Suprapubic skin (tissue), 4 donors: ENCODE measurements around the gene TMPRSS4. TPM values are rescaled to one million over a fixed set of nuclear protein-coding genes. Genes with fewer than 3 reads are reported as not detected.

Experiments
- DNase-seq, 2 donors: peaks; one replicate each; pipeline ENCODE4 v3.0.0-alpha.2; 2019; ENCODE audit warnings: low spot score in 2 of 2
- H3K27ac ChIP-seq: fragments of 200-600 bp; sonication (generic); one replicate; pipeline ENCODE4 v1.5.1; 2019
- H3K27me3 ChIP-seq: fragments of 200-600 bp; sonication (generic); one replicate; pipeline ENCODE4 v1.5.1; 2019
- H3K36me3 ChIP-seq: fragments of 200-600 bp; sonication (generic); one replicate; pipeline ENCODE4 v1.5.1; 2019
- H3K4me1 ChIP-seq: fragments of 200-600 bp; sonication (generic); one replicate; pipeline ENCODE4 v1.5.1; 2019
- H3K4me3 ChIP-seq: fragments of 200-600 bp; sonication (generic); one replicate; pipeline ENCODE4 v1.5.1; 2019; ENCODE audit warnings: mild to moderate bottlenecking
- H3K9me3 ChIP-seq: fragments of 200-600 bp; sonication (generic); one replicate; pipeline ENCODE4 v1.5.1; 2019
- EP300 ChIP-seq: sonication (generic); formaldehyde crosslinking; IDR thresholded peaks from one replicate; pipeline ENCODE4 v1.6.1; 2017; ENCODE audit warnings: antibody characterized with exemption
- POLR2A ChIP-seq, 2 donors: fragments of 450-650 bp; IDR thresholded peaks; one replicate each; pipeline ENCODE4 v1.6.1; 2017; ENCODE audit warnings: antibody characterized with exemption in 2 of 2, mild to moderate bottlenecking in 2 of 2, moderate library complexity in 2 of 2
- POLR2AphosphoS5 ChIP-seq, 3 donors: sonication (generic); formaldehyde crosslinking; IDR thresholded peaks; one replicate each; pipeline ENCODE4 v1.6.1; 2017; ENCODE audit warnings: antibody characterized with exemption in 3 of 3
- WGBS: methylation state at CpG from one replicate; pipeline ENCODE4 v1.1.5; 2018; 5-methylcytosine and 5-hydroxymethylcytosine counted together
- total RNA-seq, 4 donors: library from RNA; depleted of rRNA; stranded (reverse); fragments of >200 nt; gene quantifications; one replicate each; pipeline ENCODE4 v1.1.0, GENCODE V29; 2016
- TF ChIP-seq, protein P1 (sequence below), 2 donors: fragments of 200-600 bp in 1 of 2; fragments of 450-650 bp in 1 of 2; sonication (generic) in 1 of 2; IDR thresholded peaks; one replicate each; pipeline ENCODE4 v1.5.1; 2016 to 2019; ENCODE audit warnings: antibody characterized with exemption in 2 of 2, mild to moderate bottlenecking in 1 of 2, moderate library complexity in 1 of 2

The TMPRSS4 gene
- total RNA-seq, 4 donors from 2014 or later, result 1.6 to 17.0 (median 2.4) TPM

DNA sequence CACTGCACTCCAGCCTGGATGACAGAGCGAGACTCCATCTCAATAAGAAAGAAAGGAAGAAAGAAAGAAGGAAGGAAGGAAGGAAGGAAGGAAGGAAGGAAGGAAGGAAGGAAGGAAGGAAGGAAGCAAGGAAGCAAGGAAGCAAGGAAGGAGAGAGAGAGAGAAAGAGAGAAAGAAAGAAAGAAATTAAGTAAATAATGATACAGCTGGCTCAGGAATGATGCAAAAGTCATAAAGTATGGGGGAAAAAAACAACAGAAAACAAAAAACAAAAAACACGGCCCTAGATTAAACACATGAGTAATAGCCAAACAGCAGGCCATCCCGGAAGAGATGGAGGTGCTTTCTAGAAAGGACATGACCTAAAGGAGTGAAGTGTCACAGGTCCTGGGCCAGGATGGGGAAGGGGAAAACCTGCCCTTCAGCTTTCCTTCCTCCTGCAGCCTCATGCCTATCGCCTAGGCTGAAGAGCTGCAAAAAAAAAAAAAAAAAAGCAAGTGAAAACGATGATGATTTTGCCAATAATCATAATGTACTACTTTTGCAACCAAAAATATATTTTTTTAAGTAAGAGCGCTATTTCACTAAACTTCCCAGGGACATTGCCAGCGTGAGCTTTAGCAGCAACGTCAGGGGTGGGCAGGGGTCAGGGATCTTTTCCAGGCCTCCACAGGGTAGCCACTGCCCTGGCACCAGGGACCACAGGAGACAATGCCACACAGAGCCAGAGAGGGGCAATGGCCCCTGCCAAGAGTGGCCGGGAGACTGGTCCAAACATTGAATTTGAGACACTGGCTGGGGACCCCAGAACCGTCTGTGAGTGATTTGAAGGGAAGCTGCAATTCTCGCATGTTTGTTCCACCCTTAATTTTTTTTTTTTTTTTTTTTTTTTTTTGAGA, 28.2 kb upstream of the TMPRSS4 start:
- TF ChIP-seq POLR2AphosphoS5 (IDR thresholded peaks at IDR 0.05), result no peak
- TF ChIP-seq POLR2A (IDR thresholded peaks at IDR 0.05), result no peak
- no peak for TF ChIP-seq EP300
- TF ChIP-seq, protein P1, sequence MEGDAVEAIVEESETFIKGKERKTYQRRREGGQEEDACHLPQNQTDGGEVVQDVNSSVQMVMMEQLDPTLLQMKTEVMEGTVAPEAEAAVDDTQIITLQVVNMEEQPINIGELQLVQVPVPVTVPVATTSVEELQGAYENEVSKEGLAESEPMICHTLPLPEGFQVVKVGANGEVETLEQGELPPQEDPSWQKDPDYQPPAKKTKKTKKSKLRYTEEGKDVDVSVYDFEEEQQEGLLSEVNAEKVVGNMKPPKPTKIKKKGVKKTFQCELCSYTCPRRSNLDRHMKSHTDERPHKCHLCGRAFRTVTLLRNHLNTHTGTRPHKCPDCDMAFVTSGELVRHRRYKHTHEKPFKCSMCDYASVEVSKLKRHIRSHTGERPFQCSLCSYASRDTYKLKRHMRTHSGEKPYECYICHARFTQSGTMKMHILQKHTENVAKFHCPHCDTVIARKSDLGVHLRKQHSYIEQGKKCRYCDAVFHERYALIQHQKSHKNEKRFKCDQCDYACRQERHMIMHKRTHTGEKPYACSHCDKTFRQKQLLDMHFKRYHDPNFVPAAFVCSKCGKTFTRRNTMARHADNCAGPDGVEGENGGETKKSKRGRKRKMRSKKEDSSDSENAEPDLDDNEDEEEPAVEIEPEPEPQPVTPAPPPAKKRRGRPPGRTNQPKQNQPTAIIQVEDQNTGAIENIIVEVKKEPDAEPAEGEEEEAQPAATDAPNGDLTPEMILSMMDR (IDR thresholded peaks at IDR 0.05), result no peak
- Histone ChIP-seq H3K27me3 (no peaks in the 10 kb centered on the region), H3K4me1 (peaks cover 20% of the 10 kb centered on the region), H3K36me3 (no peaks in the 10 kb centered on the region), H3K4me3 (no peak overlapping the region), H3K9me3 (no peaks in the 10 kb centered on the region), H3K27ac (no peak overlapping the region)
- WGBS, result 63% methylated on average over 11 of the region's 11 CpGs
- DNase-seq, result peak in 1 of 2 donors; percentile 34

DNA sequence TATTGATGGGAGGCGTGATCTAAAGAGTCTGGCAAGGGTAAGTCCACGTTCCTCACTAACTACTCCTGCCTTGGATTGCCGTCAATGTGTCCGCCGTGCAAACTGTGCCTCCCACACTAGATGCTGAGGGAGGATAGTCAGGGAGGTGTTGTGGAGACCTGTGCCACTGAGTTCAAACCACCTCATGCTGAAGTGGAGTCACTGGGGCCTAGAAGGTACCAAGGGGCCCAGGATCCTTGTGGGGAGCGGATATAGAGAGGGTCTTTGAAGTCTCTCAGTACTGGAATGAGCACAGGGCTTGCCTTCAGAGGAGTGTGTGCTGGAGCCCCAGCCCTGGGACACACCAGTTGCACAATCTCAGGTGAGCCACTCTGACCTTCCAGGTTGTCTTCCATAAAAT, 27.1 kb upstream of the TMPRSS4 start:
- Histone ChIP-seq H3K27ac (no peak overlapping the region), H3K27me3 (no peaks in the 10 kb centered on the region), H3K4me1 (peaks cover 19% of the 10 kb centered on the region), H3K9me3 (no peaks in the 10 kb centered on the region), H3K4me3 (no peak overlapping the region), H3K36me3 (no peaks in the 10 kb centered on the region)
- DNase-seq, result peak in 1 of 2 donors; percentile 34
- TF ChIP-seq POLR2A (IDR thresholded peaks at IDR 0.05), result no peak
- TF ChIP-seq EP300, result no peak
- TF ChIP-seq, protein P1 (IDR thresholded peaks at IDR 0.05), result no peak
- 91% methylated on average over 6 of the region's 6 CpGs for WGBS

DNA sequence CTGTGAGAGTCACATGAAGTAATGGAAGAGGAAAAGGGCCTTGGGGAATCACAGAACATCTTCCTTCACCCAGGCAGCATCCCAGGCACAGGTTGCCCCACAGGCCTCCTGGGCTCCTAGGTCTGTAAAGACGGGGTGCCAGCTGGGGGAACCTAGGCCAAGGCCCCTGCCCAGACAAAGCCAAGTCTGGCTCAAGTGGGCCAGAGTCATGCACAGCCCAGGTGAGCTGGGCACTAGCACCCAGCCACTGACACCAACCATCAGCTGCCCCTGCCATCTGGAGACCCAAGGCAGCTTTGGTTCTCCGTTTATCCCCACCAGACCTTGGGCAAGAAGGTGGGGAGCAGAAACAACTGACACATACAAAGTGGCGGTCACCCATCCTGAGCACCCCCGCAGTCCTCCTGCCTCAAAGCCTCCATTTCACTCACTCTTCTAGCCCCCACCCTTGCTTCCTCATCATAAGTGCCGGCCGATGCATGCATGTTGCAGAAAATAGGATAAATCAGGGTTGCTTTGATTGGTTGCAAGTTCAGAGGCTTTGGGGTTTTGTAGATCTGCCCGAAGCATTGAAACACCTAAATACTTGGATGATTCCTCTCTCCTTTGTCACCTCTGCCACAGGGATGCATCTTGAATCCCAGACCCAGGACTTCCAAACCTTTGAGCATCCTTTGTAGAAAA, 26.5 kb upstream of the TMPRSS4 start:
- TF ChIP-seq POLR2A (IDR thresholded peaks at IDR 0.05) (no peak), EP300 (no peak), POLR2AphosphoS5 (IDR thresholded peaks at IDR 0.05) (no peak)
- TF ChIP-seq, protein P1 (IDR thresholded peaks at IDR 0.05), result no peak
- H3K4me1 ChIP-seq, result peaks cover 13% of the 10 kb centered on the region
- H3K9me3 ChIP-seq, result no peaks in the 10 kb centered on the region
- H3K4me3 ChIP-seq, result no peak overlapping the region
- 92% methylated on average over 6 of the region's 7 CpGs for WGBS
- H3K27me3 ChIP-seq, result no peaks in the 10 kb centered on the region
- H3K36me3 ChIP-seq, result no peaks in the 10 kb centered on the region
- DNase-seq, result peak in 1 of 2 donors; percentile 40
- no peak overlapping the region for H3K27ac ChIP-seq

DNA sequence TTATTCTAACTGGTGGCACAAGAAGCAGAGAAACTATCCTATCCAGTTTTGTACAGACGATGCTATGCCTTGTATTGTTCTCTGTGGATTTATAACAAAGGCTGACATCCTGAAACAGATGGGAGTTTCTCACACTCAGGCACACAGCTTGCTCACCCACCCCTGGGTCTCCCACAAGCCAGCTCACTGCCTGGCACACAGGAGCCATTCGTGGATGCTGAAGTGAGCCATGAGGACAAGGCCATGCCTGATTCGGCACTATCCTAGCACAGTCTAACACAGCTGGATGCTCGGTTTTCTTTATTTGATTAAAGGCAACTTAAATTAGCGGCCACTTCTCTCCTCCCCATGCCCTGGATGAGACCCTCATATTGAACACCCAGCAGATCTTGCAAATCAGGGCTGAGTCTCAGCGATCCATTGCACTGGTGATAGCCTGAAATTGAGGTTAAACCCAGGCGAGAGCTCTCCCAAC, 25.7 kb upstream of the TMPRSS4 start:
- H3K4me3 ChIP-seq, result no peak overlapping the region
- H3K27me3 ChIP-seq, result no peaks in the 10 kb centered on the region
- H3K27ac ChIP-seq, result no peak overlapping the region
- no peaks in the 10 kb centered on the region for H3K9me3 ChIP-seq
- DNase-seq, result peak in 1 of 2 donors; percentile 34
- peaks cover 6% of the 10 kb centered on the region for H3K4me1 ChIP-seq
- H3K36me3 ChIP-seq, result no peaks in the 10 kb centered on the region
- 82% methylated on average over 7 of the region's 7 CpGs for WGBS
- TF ChIP-seq EP300 (no peak), POLR2A (IDR thresholded peaks at IDR 0.05) (no peak), POLR2AphosphoS5 (IDR thresholded peaks at IDR 0.05) (no peak)
- TF ChIP-seq, protein P1 (IDR thresholded peaks at IDR 0.05), result no peak
